ENCODE measurements around the gene LRRC52.

- no peak for TF ChIP-seq REST (IDR thresholded peaks at IDR 0.05; ENCODE audit: low read depth)
- TF ChIP-seq ZBTB7A (IDR thresholded peaks at IDR 0.05; ENCODE audit: low read depth), result no peak
- TF ChIP-seq CREB1 (IDR thresholded peaks at IDR 0.05; ENCODE audit: low read depth), result no peak
Observed at GRCh38 chr1:165595246-165595938, 51.6 kb downstream of the LRRC52 start.
